SU-DHL-6 (cell line): Measurements from ENCODE around the gene SNAP29.

ENCODE experiments used
- H2AFZ ChIP-seq: fragments of 200-600 bp; sonication (generic); 2 replicates; pipeline ENCODE4 v1.6.1; 2014; ENCODE audit warnings: low read depth, mild to moderate bottlenecking, moderate library complexity, mixed read lengths, antibody characterized with exemption, low read length; ENCODE audit not compliant: severe bottlenecking
- H3F3A ChIP-seq: fragments of 200-600 bp; shearing (Covaris generic); 2 replicates; pipeline ENCODE4 v1.6.0; 2016; ENCODE audit warnings: antibody characterized with exemption, mild to moderate bottlenecking; ENCODE audit not compliant: insufficient read depth
- H3K27ac ChIP-seq: fragments of 200-600 bp; sonication (generic); 2 replicates; pipeline ENCODE4 v1.5.1; 2016; ENCODE audit warnings: low read depth, mild to moderate bottlenecking, low read length, moderate library complexity, mixed read lengths
- H3K27me3 ChIP-seq: fragments of 200-600 bp; sonication (generic), shearing (Covaris generic); 2 replicates; pipeline ENCODE4 v1.6.0; 2014; ENCODE audit warnings: mild to moderate bottlenecking, low read length
- H3K36me3 ChIP-seq: fragments of 200-600 bp; sonication (generic); 2 replicates; pipeline ENCODE4 v1.6.1; 2014; ENCODE audit warnings: mild to moderate bottlenecking, low read length, mixed read lengths
- H3K4me2 ChIP-seq: fragments of 300-600, 200-600 bp; shearing (Covaris generic), sonication (generic); 2 replicates; pipeline ENCODE4 v1.6.0; 2014; ENCODE audit warnings: low read length, low read depth, mild to moderate bottlenecking; ENCODE audit not compliant: poor library complexity, severe bottlenecking
- H3K4me3 ChIP-seq: fragments of 200-600 bp; sonication (generic); 2 replicates; pipeline ENCODE4 v1.5.1; 2014; ENCODE audit warnings: antibody characterized with exemption, low read length, mild to moderate bottlenecking, mixed read lengths; ENCODE audit not compliant: insufficient read depth, poor library complexity, severe bottlenecking
- H3K79me2 ChIP-seq: fragments of 200-600 bp; sonication (generic); 2 replicates; pipeline ENCODE4 v1.6.1; 2014; ENCODE audit warnings: mild to moderate bottlenecking, low read length, moderate library complexity; ENCODE audit not compliant: insufficient read depth
- H3K9ac ChIP-seq: fragments of 200-600 bp; sonication (generic); 2 replicates; pipeline ENCODE4 v1.7.0; 2014; ENCODE audit warnings: mild to moderate bottlenecking, low read length
- H3K9me2 ChIP-seq: fragments of 200-600 bp; sonication (generic); replicated peaks from 2 replicates; pipeline ENCODE4 v1.6.1; 2014; ENCODE audit warnings: low read length; ENCODE audit not compliant: insufficient read depth
- H3K9me3 ChIP-seq: fragments of 200-600 bp; sonication (generic); 2 replicates; pipeline ENCODE4 v1.6.1; 2014; ENCODE audit warnings: low read length, mixed read lengths; ENCODE audit not compliant: insufficient read depth
- H4K20me1 ChIP-seq: fragments of 200-600 bp; sonication (generic); 2 replicates; pipeline ENCODE4 v1.6.1; 2014; ENCODE audit warnings: low read depth, mild to moderate bottlenecking, antibody characterized with exemption, low read length, moderate library complexity, mixed read lengths
- CTCF ChIP-seq: fragments of 200-600 bp; sonication (generic); IDR thresholded peaks from one replicate; pipeline ENCODE4 v1.5.1; 2017; ENCODE audit warnings: antibody characterized with exemption, mild to moderate bottlenecking, low read length, moderate library complexity; ENCODE audit not compliant: insufficient read depth, poor library complexity, severe bottlenecking
- EZH2phosphoT487 ChIP-seq: fragments of 200-600 bp; sonication (generic), shearing (Covaris generic); conservative IDR thresholded peaks from 2 replicates; pipeline ENCODE4 v1.6.1; 2018; ENCODE audit warnings: mild to moderate bottlenecking, antibody characterized with exemption, low read length, moderate library complexity, mixed read lengths

The SNAP29 gene

GRCh38 chr22:20864186-20864908 is 5.5 kb downstream of the SNAP29 start:
- H4K20me1 ChIP-seq, result no peaks in the 10 kb centered on the region
- H3K9ac ChIP-seq, result no peak overlapping the region
- H3K4me3 ChIP-seq, result no peak overlapping the region
- no peak overlapping the region for H2AFZ ChIP-seq
- no peaks in the 10 kb centered on the region for H3K9me3 ChIP-seq
- TF ChIP-seq CTCF (no peak), EZH2phosphoT487 (no peak)
- no peaks in the 10 kb centered on the region for H3K36me3 ChIP-seq
- peaks cover 6% of the 10 kb centered on the region; the same call in 1 of the 2 replicates for H3K79me2 ChIP-seq
- H3K27ac ChIP-seq, result no peak overlapping the region
- no peaks in the 10 kb centered on the region for H3K27me3 ChIP-seq
- no peaks in the 10 kb centered on the region for H3K9me2 ChIP-seq
- no peaks in the 10 kb centered on the region for H3F3A ChIP-seq
- H3K4me2 ChIP-seq, result no peak overlapping the region

DNA sequence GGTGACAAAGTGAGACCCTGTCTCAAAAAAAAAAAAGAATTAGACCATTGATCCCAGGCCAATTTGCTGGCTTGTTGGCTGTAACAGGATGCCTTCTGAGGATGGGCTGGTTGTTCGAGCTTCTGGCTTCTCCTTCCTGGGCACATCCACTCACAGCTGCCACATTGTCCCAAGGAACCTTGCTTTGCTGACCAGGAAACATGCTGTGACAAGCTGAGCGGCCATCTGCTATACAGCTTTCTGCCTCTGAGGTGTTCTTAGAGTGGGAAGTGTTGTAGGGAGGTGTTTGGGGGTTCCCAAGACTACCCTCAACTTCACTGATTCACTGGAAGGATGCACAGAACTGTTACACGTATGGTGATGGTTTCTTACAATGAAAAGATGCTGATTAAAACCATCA is 6.5 kb downstream of the SNAP29 start:
- no peaks in the 10 kb centered on the region for H3K36me3 ChIP-seq
- no peak for TF ChIP-seq CTCF
- TF ChIP-seq EZH2phosphoT487, result no peak

GRCh38 chr22:20865875-20866445 is 7.2 kb downstream of the SNAP29 start:
- Histone ChIP-seq H3K9me3 (no peaks in the 10 kb centered on the region), H3K27me3 (no peaks in the 10 kb centered on the region), H3K27ac (no peak overlapping the region), H2AFZ (no peak overlapping the region), H3K36me3 (no peaks in the 10 kb centered on the region), H3K4me2 (no peak overlapping the region), H3K9me2 (no peaks in the 10 kb centered on the region), H3K9ac (no peak overlapping the region), H3K79me2 (no peaks in the 10 kb centered on the region), H4K20me1 (no peaks in the 10 kb centered on the region), H3K4me3 (no peak overlapping the region), H3F3A (no peaks in the 10 kb centered on the region)
- TF ChIP-seq EZH2phosphoT487 (no peak), CTCF (no peak)

More for the DNA sequence above, 6.5 kb downstream of the SNAP29 start:
- Histone ChIP-seq H4K20me1 (no peaks in the 10 kb centered on the region), H3F3A (no peaks in the 10 kb centered on the region), H3K79me2 (no peaks in the 10 kb centered on the region), H3K27ac (no peak overlapping the region), H3K9me2 (no peaks in the 10 kb centered on the region), H3K9me3 (no peaks in the 10 kb centered on the region), H3K4me3 (no peak overlapping the region), H3K4me2 (no peak overlapping the region), H3K9ac (no peak overlapping the region), H3K27me3 (no peaks in the 10 kb centered on the region), H2AFZ (no peak overlapping the region)
